Hindlimb muscle (tissue), 1 donor: ENCODE data around the gene COL23A1. TPM values are rescaled to one million over a fixed set of nuclear protein-coding genes. Genes with fewer than 3 reads are reported as not detected.
"Not testable (repeated sequence)": the region's sequence is repeated elsewhere in the genome, so short reads cannot be mapped to it uniquely, and the experiment has no call there.

Source experiments
- DNase-seq: peaks from one replicate; pipeline ENCODE4 v3.0.0-alpha.2; 2013
- polyA plus RNA-seq: library from polyadenylated mRNA; unstranded; fragments of 120-200 nt; gene quantifications from one replicate; pipeline ENCODE4 v1.2.1, GENCODE V29; 2013; ENCODE audit not compliant: insufficient read length

COL23A1 gene
- polyA plus RNA-seq, 1 donor: 1.8 TPM

DNA sequence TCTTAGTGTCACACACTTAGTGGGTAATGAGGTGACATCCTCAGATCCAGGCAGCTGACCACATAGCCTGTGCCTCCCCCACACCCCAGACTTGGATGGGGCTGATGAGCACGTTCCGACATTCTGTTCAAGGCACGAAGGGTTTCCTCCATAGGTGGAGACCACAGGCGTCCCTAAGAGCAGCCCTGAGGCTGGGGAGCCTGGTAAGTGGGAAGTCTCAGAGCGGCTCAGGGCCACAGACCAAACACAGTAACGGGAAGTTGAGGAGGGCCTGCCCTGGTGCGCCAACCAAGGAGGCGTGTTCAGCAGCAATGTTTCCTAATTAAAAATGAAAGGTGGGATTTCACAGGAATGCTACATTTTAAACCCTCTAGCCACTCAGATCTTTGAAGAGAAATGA lies 255.3 kb downstream of the COL23A1 start:
- DNase-seq: no peak

DNA sequence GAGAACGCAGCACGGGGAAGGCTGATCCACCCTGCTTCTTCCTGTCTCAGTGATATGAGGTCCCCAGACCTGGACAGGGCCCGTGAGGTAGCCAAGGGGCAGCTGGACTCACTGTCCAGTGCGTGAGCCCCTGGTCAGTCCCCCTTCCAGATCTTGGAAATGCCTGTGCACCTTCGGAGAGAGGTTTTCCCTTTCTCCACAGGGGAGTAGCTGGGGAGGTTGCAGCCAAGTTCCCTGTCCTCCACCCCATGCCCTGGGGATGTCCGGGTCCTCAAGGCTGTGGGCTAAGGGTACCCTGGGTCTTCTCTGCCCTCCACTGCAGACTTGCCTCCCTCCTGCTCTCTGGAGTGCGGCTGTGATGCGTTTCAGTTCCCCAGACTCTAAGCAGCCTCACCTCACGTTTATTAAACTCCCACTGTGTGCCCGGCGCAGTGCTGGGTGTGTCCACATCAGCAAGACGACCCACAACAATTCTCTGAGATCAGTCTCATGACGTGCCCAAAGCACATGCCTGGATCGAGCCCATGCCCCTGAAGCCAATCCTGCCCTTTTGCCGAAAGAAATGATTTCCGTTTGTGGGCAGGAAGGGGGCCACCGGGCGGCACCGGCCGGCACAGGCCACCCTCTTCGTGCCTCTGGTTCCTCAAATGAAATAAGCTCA lies 256.2 kb downstream of the COL23A1 start:
- no peak for DNase-seq

DNA sequence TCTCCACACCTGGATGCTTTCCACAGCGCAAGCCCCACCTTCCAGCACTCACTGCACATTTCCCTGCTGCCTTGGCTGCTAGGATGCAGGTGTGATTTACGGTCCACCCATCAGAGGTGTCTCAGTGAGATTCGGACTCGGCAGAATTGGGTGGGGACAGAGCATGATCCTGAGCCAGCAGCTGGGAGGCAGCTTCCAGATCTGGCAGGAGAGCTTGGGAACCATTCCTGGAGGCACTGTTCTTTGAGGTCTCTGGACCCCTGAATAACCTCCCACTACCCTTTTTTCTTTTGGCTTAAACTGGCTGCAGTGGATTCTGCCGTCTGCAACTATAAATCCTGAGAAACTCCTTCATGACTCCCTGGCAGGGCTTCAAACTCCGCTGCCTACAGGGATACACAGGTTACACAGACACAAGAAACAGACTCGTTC lies 258.0 kb downstream of the COL23A1 start:
- no peak for DNase-seq

DNA sequence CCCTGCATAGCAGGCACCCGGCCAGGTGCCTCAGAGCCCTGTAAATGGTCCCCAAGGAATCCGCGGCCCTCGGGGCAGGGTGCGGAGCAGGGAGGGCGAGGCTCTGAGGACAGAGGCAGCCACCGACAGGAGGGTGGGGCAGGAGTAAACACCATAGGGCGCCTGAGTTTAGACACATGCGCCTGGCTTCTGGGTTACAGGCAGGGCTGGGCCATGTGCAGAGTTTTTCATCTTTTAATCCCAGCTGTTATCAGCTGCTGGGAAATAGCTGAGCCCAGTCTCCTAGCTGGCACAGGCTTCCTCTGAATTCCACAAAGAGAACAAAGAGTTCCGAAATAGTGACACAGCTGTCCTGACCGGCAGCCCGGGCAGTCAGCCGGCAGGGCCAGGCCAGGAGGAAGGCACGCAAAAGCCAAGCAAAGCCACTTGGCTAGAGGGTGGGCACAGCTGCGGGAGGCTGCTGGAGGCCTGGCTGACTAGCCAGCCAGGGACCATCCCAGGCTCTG lies 258.6 kb downstream of the COL23A1 start:
- peak; percentile 68 for DNase-seq

- peak; percentile 35 for DNase-seq
Observed at GRCh38 chr5:178330791-178331404, 259.3 kb downstream of the COL23A1 start.

- DNase-seq: peak; percentile 63
Observed at GRCh38 chr5:178328826-178329730, 261.1 kb downstream of the COL23A1 start.

- DNase-seq: no peak
Observed at GRCh38 chr5:178327931-178328711, 262.1 kb downstream of the COL23A1 start.

DNA sequence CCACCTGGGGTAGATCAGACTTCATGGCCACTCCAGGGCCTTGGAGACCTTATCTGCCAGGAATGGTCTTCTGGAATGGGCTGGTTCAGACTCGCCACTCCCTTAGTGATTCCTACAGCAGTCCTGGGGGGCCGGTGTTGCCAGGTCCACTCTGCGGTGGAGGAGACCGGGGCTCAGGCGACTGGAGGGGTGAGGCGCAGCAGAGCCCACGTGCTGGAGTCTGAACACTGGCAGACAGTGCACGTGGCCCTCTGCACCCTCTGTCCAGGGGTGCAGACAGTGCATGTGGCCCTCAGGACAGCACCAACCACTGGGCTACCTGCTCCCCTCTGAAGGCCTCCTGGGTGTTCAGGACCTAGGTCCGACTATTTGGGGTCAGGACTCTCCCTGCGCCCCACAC lies 262.7 kb downstream of the COL23A1 start:
- no peak for DNase-seq

GRCh38 chr5:178326374-178326715 lies 263.8 kb downstream of the COL23A1 start:
- DNase-seq: no peak

- peak; percentile 61 for DNase-seq
Observed at GRCh38 chr5:178325679-178326373, 264.4 kb downstream of the COL23A1 start.

GRCh38 chr5:178325311-178325678 lies 264.9 kb downstream of the COL23A1 start:
- DNase-seq: no peak

- DNase-seq: no peak
Observed at GRCh38 chr5:178324481-178325310, 265.5 kb downstream of the COL23A1 start.

- DNase-seq: no peak
Observed at GRCh38 chr5:178323961-178324360, 266.2 kb downstream of the COL23A1 start.

- no peak for DNase-seq
Observed at GRCh38 chr5:178323541-178323865, 266.7 kb downstream of the COL23A1 start.

DNA sequence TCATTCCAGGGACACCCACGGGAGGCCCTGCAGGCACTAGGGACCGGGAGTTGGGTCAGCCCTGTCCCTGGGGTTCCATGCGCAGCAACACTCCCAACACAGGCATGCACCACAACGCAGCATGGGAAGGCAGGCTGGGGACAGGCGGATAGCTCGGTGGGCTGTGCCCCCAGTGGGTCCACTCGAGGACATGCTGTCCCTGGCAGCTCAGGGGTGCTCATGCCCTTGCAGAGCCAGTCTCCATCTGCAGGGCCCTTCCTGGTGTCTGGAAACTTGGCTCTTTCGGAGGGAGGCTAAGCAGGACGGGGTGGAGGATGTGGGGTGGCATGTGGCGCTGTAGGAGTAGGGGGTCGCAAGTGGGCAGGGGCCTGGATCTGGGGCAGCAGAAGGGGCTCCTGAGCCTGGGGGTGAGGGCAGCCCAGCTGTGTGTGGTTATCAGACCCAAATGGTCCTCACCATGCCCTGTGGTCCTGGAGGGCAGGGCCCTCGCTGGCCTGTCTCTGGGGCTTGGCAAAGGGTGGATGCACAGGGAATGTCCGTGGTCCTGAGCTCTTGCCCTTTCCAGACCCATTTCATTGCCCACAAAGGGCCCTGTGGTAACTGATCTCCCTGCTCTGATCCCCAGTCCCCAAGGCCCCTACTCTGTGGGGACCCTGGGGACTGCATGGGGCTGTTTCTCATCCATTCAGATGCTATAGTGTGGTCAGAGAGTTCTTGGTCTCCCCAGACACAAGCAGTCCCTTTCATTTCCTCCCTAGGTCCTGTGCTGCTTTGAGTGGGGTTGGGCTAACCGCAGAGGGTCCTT lies 267.3 kb downstream of the COL23A1 start:
- no peak for DNase-seq

- DNase-seq: no peak
Observed at GRCh38 chr5:178320281-178320855, 269.8 kb downstream of the COL23A1 start.

DNA sequence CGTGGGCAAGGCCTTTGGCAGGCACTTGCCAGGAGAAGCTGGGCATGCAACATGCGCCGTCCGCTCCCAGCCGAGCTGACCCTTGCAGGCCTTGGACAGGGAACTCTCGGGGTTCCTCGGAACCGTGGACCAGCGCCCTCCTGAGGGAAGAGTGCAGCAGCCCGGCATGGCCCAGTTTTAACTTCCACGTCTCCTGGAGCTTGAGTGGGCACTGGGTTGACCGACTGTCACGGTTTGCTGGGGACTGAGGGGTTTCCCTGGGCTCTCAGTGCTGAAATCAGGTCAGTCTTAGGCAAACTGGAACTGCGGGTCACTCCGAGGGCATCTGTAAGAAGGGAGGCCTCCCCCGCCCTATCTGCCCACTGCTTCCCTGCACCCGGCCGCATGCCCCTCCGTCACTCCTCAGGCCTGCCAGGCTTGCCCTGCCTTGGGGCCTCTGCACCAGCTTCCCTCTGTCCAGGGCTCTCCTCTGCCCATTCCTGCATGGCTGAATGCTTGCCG lies 270.6 kb downstream of the COL23A1 start:
- no peak for DNase-seq

- no peak for DNase-seq
Observed at GRCh38 chr5:178318893-178319292, 271.3 kb downstream of the COL23A1 start.

GRCh38 chr5:178318382-178318781 lies 271.8 kb downstream of the COL23A1 start:
- no peak for DNase-seq

DNA sequence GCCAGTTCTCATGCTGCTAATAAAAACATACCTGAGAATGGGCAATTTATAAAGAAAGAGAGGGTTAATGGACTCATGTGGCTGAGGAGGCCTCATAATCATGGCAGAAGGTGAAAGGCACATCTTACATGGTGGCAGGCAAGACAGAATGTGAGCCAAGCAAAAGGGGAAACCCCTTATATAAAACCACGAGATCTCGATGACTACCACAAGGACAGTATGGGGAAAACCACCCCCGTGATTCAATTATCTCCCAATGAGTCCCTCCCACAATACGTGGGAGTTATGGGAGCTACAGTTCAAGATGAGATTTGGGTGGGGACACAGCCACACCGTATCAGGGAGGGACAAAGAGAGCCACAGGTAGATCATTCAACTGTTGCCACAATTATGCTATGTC lies 272.5 kb downstream of the COL23A1 start:
- not testable (repeated sequence) for DNase-seq
